IMR-90 (cell line): ENCODE results near the gene GLTPD2.

Source experiments
- BHLHE40 ChIP-seq: fragments of 150-350 bp; IDR thresholded peaks from 2 replicates; pipeline ENCODE4 v1.6.1; 2016; ENCODE audit warnings: mild to moderate bottlenecking, low read depth, low read length
- CHD1 ChIP-seq: IDR thresholded peaks from 2 replicates; pipeline ENCODE4 v1.6.1; 2012; ENCODE audit warnings: low read depth, low read length, improper control_type of control experiment
- MAFK ChIP-seq: IDR thresholded peaks from 2 replicates; pipeline ENCODE4 v1.6.1; 2012; ENCODE audit warnings: low read depth, low read length, improper control_type of control experiment
- MAZ ChIP-seq: IDR thresholded peaks from 2 replicates; pipeline ENCODE4 v1.6.1; 2012; ENCODE audit warnings: low read depth, mild to moderate bottlenecking, low read length, improper control_type of control experiment, moderate library complexity, borderline replicate concordance
- MXI1 ChIP-seq: IDR thresholded peaks from 2 replicates; pipeline ENCODE4 v1.6.1; 2012; ENCODE audit warnings: low read depth, mild to moderate bottlenecking, low read length, moderate library complexity, borderline replicate concordance
- NFE2L2 ChIP-seq: fragments of 150-350 bp; IDR thresholded peaks from 2 replicates; pipeline ENCODE4 v1.6.1; 2016; ENCODE audit warnings: low read depth, mild to moderate bottlenecking, low read length
- POLR2A ChIP-seq: IDR thresholded peaks from 2 replicates; pipeline ENCODE4 v1.6.1; 2012; ENCODE audit warnings: mild to moderate bottlenecking, low read depth, low read length
- RAD21 ChIP-seq: IDR thresholded peaks from 2 replicates; pipeline ENCODE4 v1.6.1; 2012; ENCODE audit warnings: low read length, improper control_type of control experiment
- RCOR1 ChIP-seq: IDR thresholded peaks from 2 replicates; pipeline ENCODE4 v1.6.1; 2012; ENCODE audit warnings: mild to moderate bottlenecking, low read length, improper control_type of control experiment; ENCODE audit not compliant: insufficient replicate concordance
- RFX5 ChIP-seq: IDR thresholded peaks from 2 replicates; pipeline ENCODE4 v1.8.0; 2012; ENCODE audit warnings: low read depth, mild to moderate bottlenecking, low read length, moderate library complexity
- SMC3 ChIP-seq: fragments of 150-350 bp; IDR thresholded peaks from 2 replicates; pipeline ENCODE4 v1.6.1; 2016; ENCODE audit warnings: low read depth, mild to moderate bottlenecking, antibody characterized with exemption, low read length, moderate library complexity
- TF ChIP-seq, protein P1 (sequence below): fragments of 150-350 bp; IDR thresholded peaks from 2 replicates; pipeline ENCODE4 v1.6.1; 2017; ENCODE audit warnings: mild to moderate bottlenecking, antibody characterized with exemption, low read length, low read depth
- TF ChIP-seq, protein P2 (sequence below): conservative IDR thresholded peaks from 2 replicates; pipeline ENCODE4 v1.5.1; 2012; ENCODE audit warnings: mild to moderate bottlenecking, low read depth, low read length, improper control_type of control experiment
- TF ChIP-seq, protein P3 (sequence below): fragments of 150-350 bp; IDR thresholded peaks from 2 replicates; pipeline ENCODE4 v1.6.1; 2016; ENCODE audit warnings: low read depth, mild to moderate bottlenecking, low read length, moderate library complexity, borderline replicate concordance

GRCh38 chr17:4818276-4818675, 29.5 kb downstream of the GLTPD2 start:
- TF ChIP-seq, protein P1, sequence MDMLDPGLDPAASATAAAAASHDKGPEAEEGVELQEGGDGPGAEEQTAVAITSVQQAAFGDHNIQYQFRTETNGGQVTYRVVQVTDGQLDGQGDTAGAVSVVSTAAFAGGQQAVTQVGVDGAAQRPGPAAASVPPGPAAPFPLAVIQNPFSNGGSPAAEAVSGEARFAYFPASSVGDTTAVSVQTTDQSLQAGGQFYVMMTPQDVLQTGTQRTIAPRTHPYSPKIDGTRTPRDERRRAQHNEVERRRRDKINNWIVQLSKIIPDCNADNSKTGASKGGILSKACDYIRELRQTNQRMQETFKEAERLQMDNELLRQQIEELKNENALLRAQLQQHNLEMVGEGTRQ, result no peak
- TF ChIP-seq, protein P2, sequence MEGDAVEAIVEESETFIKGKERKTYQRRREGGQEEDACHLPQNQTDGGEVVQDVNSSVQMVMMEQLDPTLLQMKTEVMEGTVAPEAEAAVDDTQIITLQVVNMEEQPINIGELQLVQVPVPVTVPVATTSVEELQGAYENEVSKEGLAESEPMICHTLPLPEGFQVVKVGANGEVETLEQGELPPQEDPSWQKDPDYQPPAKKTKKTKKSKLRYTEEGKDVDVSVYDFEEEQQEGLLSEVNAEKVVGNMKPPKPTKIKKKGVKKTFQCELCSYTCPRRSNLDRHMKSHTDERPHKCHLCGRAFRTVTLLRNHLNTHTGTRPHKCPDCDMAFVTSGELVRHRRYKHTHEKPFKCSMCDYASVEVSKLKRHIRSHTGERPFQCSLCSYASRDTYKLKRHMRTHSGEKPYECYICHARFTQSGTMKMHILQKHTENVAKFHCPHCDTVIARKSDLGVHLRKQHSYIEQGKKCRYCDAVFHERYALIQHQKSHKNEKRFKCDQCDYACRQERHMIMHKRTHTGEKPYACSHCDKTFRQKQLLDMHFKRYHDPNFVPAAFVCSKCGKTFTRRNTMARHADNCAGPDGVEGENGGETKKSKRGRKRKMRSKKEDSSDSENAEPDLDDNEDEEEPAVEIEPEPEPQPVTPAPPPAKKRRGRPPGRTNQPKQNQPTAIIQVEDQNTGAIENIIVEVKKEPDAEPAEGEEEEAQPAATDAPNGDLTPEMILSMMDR, result no peak
- no peak for TF ChIP-seq RCOR1
- no peak for TF ChIP-seq RAD21
- TF ChIP-seq MXI1, result no peak
- TF ChIP-seq, protein P3, sequence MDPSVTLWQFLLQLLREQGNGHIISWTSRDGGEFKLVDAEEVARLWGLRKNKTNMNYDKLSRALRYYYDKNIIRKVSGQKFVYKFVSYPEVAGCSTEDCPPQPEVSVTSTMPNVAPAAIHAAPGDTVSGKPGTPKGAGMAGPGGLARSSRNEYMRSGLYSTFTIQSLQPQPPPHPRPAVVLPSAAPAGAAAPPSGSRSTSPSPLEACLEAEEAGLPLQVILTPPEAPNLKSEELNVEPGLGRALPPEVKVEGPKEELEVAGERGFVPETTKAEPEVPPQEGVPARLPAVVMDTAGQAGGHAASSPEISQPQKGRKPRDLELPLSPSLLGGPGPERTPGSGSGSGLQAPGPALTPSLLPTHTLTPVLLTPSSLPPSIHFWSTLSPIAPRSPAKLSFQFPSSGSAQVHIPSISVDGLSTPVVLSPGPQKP, result no peak
- TF ChIP-seq MAZ, result no peak
- no peak for TF ChIP-seq BHLHE40
- TF ChIP-seq POLR2A, result no peak
- TF ChIP-seq RFX5, result no peak
- no peak for TF ChIP-seq MAFK
- no peak for TF ChIP-seq NFE2L2
- no peak for TF ChIP-seq CHD1
- TF ChIP-seq SMC3, result no peak
